ENCODE results near the gene SETD2. TPM values are rescaled to one million over a fixed set of nuclear protein-coding genes. Genes with fewer than 3 reads are reported as not detected.
"Not testable (repeated sequence)": the region's sequence is repeated elsewhere in the genome, so short reads cannot be mapped to it uniquely, and the experiment has no call there.

SETD2 gene
- total and polyA plus RNA-seq, 2 experiments from 2014 or later = 11.9 to 37.8 TPM

DNA sequence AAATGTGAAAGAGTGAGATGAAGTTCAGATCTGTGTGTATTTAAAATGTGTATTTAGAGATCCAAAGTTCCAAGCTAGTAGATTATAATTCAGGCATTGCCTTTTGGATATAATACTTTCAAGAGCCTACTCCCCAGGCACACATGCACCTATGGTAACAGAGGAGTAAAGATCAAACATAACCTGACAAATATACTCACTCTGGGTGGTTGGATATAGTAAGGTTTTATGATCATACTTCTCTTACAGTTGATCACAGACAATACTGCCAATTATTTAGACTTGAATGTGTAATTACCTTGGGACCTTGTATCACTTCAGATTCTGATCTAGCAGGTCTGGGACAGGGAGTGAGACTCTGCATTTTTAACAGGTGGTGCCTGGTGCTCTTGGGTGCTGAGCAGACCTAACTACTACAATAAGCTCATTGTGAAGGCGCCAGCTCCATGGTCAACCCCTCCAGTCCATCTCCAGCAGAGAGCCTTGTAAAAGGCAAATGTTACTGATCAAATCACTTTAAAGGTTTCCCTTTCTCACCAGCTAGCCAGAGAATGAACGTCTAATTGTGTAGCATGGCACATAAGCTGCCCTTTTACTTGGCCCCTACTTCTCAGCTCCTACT lies 128.9 kb downstream of the SETD2 start:
- Histone ChIP-seq H3K27me3 (no peaks in the 10 kb centered on the region), H3K9me3 (ENCODE audit: low read depth) (no peaks in the 10 kb centered on the region), H3K4me3 (no peak overlapping the region), H3K27ac (no peak overlapping the region), H3K4me2 (no peak overlapping the region), H4K20me1 (ENCODE audit: insufficient read depth, poor library complexity, severe bottlenecking) (peaks cover 15% of the 10 kb centered on the region), H3K9me2 (replicated peaks; ENCODE audit: insufficient read depth) (no peaks in the 10 kb centered on the region), H3K79me2 (peaks cover 4% of the 10 kb centered on the region), H3K4me1 (ENCODE audit: insufficient read depth) (peaks cover 9% of the 10 kb centered on the region), H2AFZ (no peak overlapping the region), H3K36me3 (replicated peaks; ENCODE audit: insufficient read depth, low read depth) (no peaks in the 10 kb centered on the region)
- no peak for DNase-seq (ENCODE audit: low spot score)
- WGBS (ENCODE audit: low lambda C conversion rate, missing lambda C conversion rate) = 72% methylated on average over 2 of the region's 2 CpGs
- TF ChIP-seq, protein P1, sequence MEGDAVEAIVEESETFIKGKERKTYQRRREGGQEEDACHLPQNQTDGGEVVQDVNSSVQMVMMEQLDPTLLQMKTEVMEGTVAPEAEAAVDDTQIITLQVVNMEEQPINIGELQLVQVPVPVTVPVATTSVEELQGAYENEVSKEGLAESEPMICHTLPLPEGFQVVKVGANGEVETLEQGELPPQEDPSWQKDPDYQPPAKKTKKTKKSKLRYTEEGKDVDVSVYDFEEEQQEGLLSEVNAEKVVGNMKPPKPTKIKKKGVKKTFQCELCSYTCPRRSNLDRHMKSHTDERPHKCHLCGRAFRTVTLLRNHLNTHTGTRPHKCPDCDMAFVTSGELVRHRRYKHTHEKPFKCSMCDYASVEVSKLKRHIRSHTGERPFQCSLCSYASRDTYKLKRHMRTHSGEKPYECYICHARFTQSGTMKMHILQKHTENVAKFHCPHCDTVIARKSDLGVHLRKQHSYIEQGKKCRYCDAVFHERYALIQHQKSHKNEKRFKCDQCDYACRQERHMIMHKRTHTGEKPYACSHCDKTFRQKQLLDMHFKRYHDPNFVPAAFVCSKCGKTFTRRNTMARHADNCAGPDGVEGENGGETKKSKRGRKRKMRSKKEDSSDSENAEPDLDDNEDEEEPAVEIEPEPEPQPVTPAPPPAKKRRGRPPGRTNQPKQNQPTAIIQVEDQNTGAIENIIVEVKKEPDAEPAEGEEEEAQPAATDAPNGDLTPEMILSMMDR (IDR thresholded peaks at IDR 0.05; ENCODE audit: poor library complexity) = no peak
- TF ChIP-seq EZH2 (IDR thresholded peaks at IDR 0.05; ENCODE audit: borderline replicate concordance) (no peak), EZH2phosphoT487 (IDR thresholded peaks at IDR 0.05; ENCODE audit: low read depth, severe bottlenecking, unreplicated experiment) (no peak)

DNA sequence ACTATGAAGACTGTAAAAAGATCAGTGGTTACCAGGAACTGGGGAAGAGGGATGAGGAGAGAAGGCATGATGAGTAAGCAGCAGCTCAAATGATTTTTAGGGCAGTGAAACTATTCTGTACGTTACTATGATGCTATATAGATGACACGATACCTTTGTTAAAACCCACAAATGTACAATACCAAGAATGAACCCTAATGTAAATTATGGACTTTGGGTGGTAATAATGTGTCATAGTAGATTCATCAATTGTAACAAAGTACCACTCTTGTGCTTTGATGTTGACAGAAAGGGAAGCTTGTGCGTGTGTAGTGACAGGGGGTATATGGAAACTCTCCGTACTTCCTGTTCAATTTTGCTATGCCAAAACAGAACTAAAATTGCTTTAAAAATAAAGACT lies 132.9 kb downstream of the SETD2 start:
- H2AFZ ChIP-seq; H3K9me3 ChIP-seq (ENCODE audit: low read depth); H4K20me1 ChIP-seq (ENCODE audit: insufficient read depth, poor library complexity, severe bottlenecking): not testable (repeated sequence)

DNA sequence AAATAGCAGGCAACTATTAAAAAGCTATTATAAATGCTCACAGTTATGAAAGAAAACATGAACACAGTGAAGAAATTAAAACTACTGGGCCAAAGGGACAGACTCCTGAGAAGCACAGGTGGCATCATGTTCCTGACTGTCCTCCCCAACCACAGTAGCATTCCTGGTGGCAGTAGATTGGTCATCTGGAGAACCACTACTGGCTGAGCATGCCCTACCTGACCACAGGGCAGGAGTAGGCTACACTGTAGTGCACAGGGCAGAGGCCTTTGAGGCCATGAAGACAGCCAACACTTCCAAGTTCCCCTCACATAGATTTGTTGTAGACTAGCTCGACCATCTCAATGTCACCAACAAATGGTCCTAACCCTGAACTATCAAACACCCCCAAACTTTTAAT lies 135.2 kb downstream of the SETD2 start:
- Histone ChIP-seq H3K9me2 (replicated peaks; ENCODE audit: insufficient read depth) (no peaks in the 10 kb centered on the region), H3K79me2 (peaks cover 32% of the 10 kb centered on the region), H3K4me3 (no peak overlapping the region), H2AFZ (no peak overlapping the region), H3K36me3 (replicated peaks; ENCODE audit: insufficient read depth, low read depth) (no peaks in the 10 kb centered on the region), H4K20me1 (ENCODE audit: insufficient read depth, poor library complexity, severe bottlenecking) (peaks cover 4% of the 10 kb centered on the region), H3K27ac (no peak overlapping the region), H3K27me3 (no peaks in the 10 kb centered on the region), H3K9me3 (ENCODE audit: low read depth) (no peaks in the 10 kb centered on the region), H3K4me2 (no peak overlapping the region), H3K4me1 (ENCODE audit: insufficient read depth) (no peaks in the 10 kb centered on the region)
- 92% methylated on average over 1 of the region's 1 CpG for WGBS (ENCODE audit: low lambda C conversion rate, missing lambda C conversion rate)
- TF ChIP-seq EZH2 (IDR thresholded peaks at IDR 0.05; ENCODE audit: borderline replicate concordance) (no peak), EZH2phosphoT487 (IDR thresholded peaks at IDR 0.05; ENCODE audit: low read depth, severe bottlenecking, unreplicated experiment) (no peak)
- TF ChIP-seq, protein P1 (IDR thresholded peaks at IDR 0.05; ENCODE audit: poor library complexity) = no peak
- no peak for DNase-seq (ENCODE audit: low spot score)

More for the DNA sequence above, 132.9 kb downstream of the SETD2 start:
- 86% methylated on average over 4 of the region's 4 CpGs for WGBS (ENCODE audit: low lambda C conversion rate, missing lambda C conversion rate)
- not testable (repeated sequence) for H3K27ac ChIP-seq; H3K4me3 ChIP-seq; H3K27me3 ChIP-seq; H3K4me1 ChIP-seq (ENCODE audit: insufficient read depth); H3K9me2 ChIP-seq (replicated peaks; ENCODE audit: insufficient read depth); H3K4me2 ChIP-seq; DNase-seq (ENCODE audit: low spot score); H3K36me3 ChIP-seq (replicated peaks; ENCODE audit: insufficient read depth, low read depth)
- peaks cover 19% of the 10 kb centered on the region for H3K79me2 ChIP-seq

DNA sequence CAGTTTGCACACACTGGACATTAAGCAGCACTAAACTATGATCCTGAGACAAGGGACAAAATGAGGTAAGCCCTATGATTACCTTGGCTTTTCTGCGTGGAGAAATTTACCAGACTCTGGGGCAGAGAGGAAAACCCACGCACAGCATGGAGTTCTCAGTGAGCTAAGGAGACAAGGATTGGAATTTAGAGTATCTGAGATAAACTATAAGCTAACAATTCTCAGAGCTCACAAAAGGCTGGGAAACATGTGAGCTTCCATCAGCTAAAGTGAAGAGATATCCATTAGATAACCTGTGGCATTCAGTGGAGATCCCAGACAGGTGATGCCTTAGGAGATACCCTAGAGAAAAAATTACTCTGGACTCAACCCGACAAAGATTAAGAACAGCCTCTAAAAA lies 135.8 kb downstream of the SETD2 start:
- no peaks in the 10 kb centered on the region for H3K27me3 ChIP-seq
- H3K9me3 ChIP-seq (ENCODE audit: low read depth) = no peaks in the 10 kb centered on the region
- peaks cover 37% of the 10 kb centered on the region for H3K79me2 ChIP-seq
- 53% methylated on average over 3 of the region's 3 CpGs for WGBS (ENCODE audit: low lambda C conversion rate, missing lambda C conversion rate)
- no peak overlapping the region for H3K4me2 ChIP-seq
- H3K4me3 ChIP-seq = no peak overlapping the region
- H3K9me2 ChIP-seq (replicated peaks; ENCODE audit: insufficient read depth) = no peaks in the 10 kb centered on the region
- TF ChIP-seq EZH2 (IDR thresholded peaks at IDR 0.05; ENCODE audit: borderline replicate concordance) (no peak), EZH2phosphoT487 (IDR thresholded peaks at IDR 0.05; ENCODE audit: low read depth, severe bottlenecking, unreplicated experiment) (no peak)
- TF ChIP-seq, protein P1 (IDR thresholded peaks at IDR 0.05; ENCODE audit: poor library complexity) = no peak
- no peaks in the 10 kb centered on the region for H3K36me3 ChIP-seq (replicated peaks; ENCODE audit: insufficient read depth, low read depth)
- no peak for DNase-seq (ENCODE audit: low spot score)
- no peaks in the 10 kb centered on the region for H3K4me1 ChIP-seq (ENCODE audit: insufficient read depth)
- peaks cover 4% of the 10 kb centered on the region for H4K20me1 ChIP-seq (ENCODE audit: insufficient read depth, poor library complexity, severe bottlenecking)
- H2AFZ ChIP-seq = no peak overlapping the region
- no peak overlapping the region for H3K27ac ChIP-seq

DNA sequence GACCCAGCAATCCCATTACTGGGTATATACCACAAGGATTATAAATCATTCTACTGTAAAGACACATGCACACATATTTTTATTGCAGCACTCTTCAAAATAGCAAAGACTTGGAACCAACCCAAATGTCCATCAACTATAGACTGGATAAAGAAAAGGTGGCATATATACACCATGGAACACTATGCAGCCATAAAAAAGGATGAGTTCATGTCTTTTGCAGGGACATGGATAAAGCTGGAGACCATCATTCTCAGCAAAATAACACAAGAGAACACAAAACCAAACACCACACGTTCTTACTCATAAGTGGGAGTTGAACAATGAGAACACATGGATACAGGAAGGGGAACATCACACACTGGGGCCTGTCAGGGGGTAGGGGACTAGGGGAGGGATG lies 137.5 kb downstream of the SETD2 start:
- 95% methylated on average over 1 of the region's 1 CpG for WGBS (ENCODE audit: low lambda C conversion rate, missing lambda C conversion rate)
- H4K20me1 ChIP-seq (ENCODE audit: insufficient read depth, poor library complexity, severe bottlenecking); H3K4me1 ChIP-seq (ENCODE audit: insufficient read depth); H2AFZ ChIP-seq; H3K4me3 ChIP-seq; H3K36me3 ChIP-seq (replicated peaks; ENCODE audit: insufficient read depth, low read depth); DNase-seq (ENCODE audit: low spot score); H3K9me3 ChIP-seq (ENCODE audit: low read depth); H3K9me2 ChIP-seq (replicated peaks; ENCODE audit: insufficient read depth); H3K4me2 ChIP-seq; H3K27ac ChIP-seq; H3K27me3 ChIP-seq: not testable (repeated sequence)
- H3K79me2 ChIP-seq = peaks cover 40% of the 10 kb centered on the region
